Measurements from ENCODE around the gene CDK11A.

- no peak for TF ChIP-seq CTCF (conservative IDR thresholded peaks at IDR 0.05 in 1 of 2, IDR thresholded peaks at IDR 0.05 in 1 of 2; ENCODE audit: low read depth in 1 of 2, low read length in 2 of 2)
- TF ChIP-seq EZH2 (IDR thresholded peaks at IDR 0.05; ENCODE audit: low read length, missing control alignments), result no peak
Measured at GRCh38 chr1:1757422-1758058, 33.4 kb upstream of the CDK11A start.

Data from fibroblast of lung (primary cell).